K562 (cell line): ENCODE data around the gene PHYKPL. TPM values are rescaled to one million over a fixed set of nuclear protein-coding genes. Genes with fewer than 3 reads are reported as not detected.
A peak's percentile ranks its signal among the peaks of the same experiment; 100 is the strongest.

Source experiments
- ATAC-seq: fragments of 200-7000 bp; cut with Tn5 transposase; 3 replicates; pipeline ENCODE4 v1.9.1; 2020; ENCODE audit warnings: moderate library complexity
- BruUV-seq: library from RNA; stranded (reverse); fragments of 400-500 nt; replicated peaks from 2 replicates; lab custom pipeline; 2021; lab: Mats Ljungman, UMichigan
- CTCF ChIA-PET: fragments of 300-600 bp; formaldehyde crosslinking; extraction: SDS; loops from one replicate; lab custom pipeline; 2021; ENCODE audit warnings: low intra/inter-chr PET ratio; lab: Yijun Ruan, JAX
- POLR2A ChIA-PET: fragments of 300-600, 350-650 bp; sonication (Branson Sonifier 250); formaldehyde crosslinking; extraction: SDS; loops from one replicate; lab custom pipeline; 2021; ENCODE audit warnings: antibody characterized with exemption, inconsistent platforms; lab: Yijun Ruan, JAX
- DNase-seq, 4 experiments: peaks; one replicate each; pipeline versions ENCODE4 v3.0.0 to v3.0.0-alpha.2; 2011 to 2018; ENCODE audit warnings: low spot score in 3 of 4, mixed read lengths in 3 of 4; ENCODE audit errors: extremely low read depth in 1 of 4
- FAIRE-seq: peaks from 2 replicates; lab custom pipeline; 2011; peaks lifted over from hg19 to GRCh38; lab: Jason Lieb, UNC
- H2AFZ ChIP-seq: 2 replicates; pipeline ENCODE4 v1.6.0; 2011; ENCODE audit warnings: low read depth, low read length, control low read depth, inconsistent platforms
- H3K27ac ChIP-seq: fragments of 200-600 bp; 3 replicates; pipeline ENCODE4 v1.8.0; 2011; ENCODE audit warnings: low read depth, mild to moderate bottlenecking, control low read depth, inconsistent platforms, low read length, moderate library complexity, mixed read lengths; ENCODE audit errors: extremely low read depth
- H3K27me3 ChIP-seq, 2 experiments: fragments of 300-600 bp in 1 of 2; 2 replicates in 1 of 2; 3 replicates in 1 of 2; pipeline versions ENCODE4 v1.6.0 to v1.8.0; 2011; ENCODE audit warnings: inconsistent platforms in 2 of 2, low read length in 2 of 2, mild to moderate bottlenecking in 1 of 2, mixed read lengths in 1 of 2, moderate library complexity in 1 of 2; ENCODE audit not compliant: control insufficient read depth in 2 of 2, insufficient read depth in 2 of 2
- H3K36me3 ChIP-seq: fragments of 300-600 bp; 3 replicates; pipeline ENCODE4 v1.8.0; 2011; ENCODE audit warnings: mild to moderate bottlenecking, low read length, inconsistent platforms; ENCODE audit not compliant: control insufficient read depth, insufficient read depth
- H3K4me1 ChIP-seq, 2 experiments: fragments of 200-600 bp in 1 of 2; replicated peaks in 1 of 2; 2 replicates in 1 of 2; 3 replicates in 1 of 2; pipeline versions ENCODE4 v1.5.1 to v1.8.0; 2011; ENCODE audit warnings: inconsistent platforms in 2 of 2, low read length in 2 of 2, mild to moderate bottlenecking in 1 of 2, mixed read lengths in 1 of 2, moderate library complexity in 1 of 2; ENCODE audit not compliant: control insufficient read depth in 2 of 2, insufficient read depth in 2 of 2
- H3K4me2 ChIP-seq: 2 replicates; pipeline ENCODE4 v1.6.1; 2011; ENCODE audit warnings: low read length, control low read depth, inconsistent platforms, mixed read lengths; ENCODE audit not compliant: insufficient read depth
- H3K4me3 ChIP-seq: fragments of 200-600 bp; sonication (generic), shearing (Covaris generic); 2 replicates; pipeline ENCODE4 v1.5.1; 2016; ENCODE audit warnings: control low read depth, inconsistent platforms
- H3K79me2 ChIP-seq: fragments of 200-600 bp; 3 replicates; pipeline ENCODE4 v1.8.0; 2011; ENCODE audit warnings: low read length, inconsistent platforms; ENCODE audit not compliant: control insufficient read depth, insufficient read depth
- H3K9ac ChIP-seq, 2 experiments: 2 replicates each; pipeline versions ENCODE4 v1.6.0 to v1.6.1; 2011; ENCODE audit warnings: low read depth in 2 of 2, low read length in 2 of 2, control low read depth in 1 of 2, inconsistent platforms in 1 of 2, mild to moderate bottlenecking in 1 of 2, mixed read lengths in 1 of 2; ENCODE audit not compliant: insufficient read depth in 1 of 2
- H3K9me1 ChIP-seq: one replicate; pipeline ENCODE4 v1.6.0; 2011; ENCODE audit warnings: inconsistent platforms, mild to moderate bottlenecking, low read length, moderate library complexity; ENCODE audit not compliant: control insufficient read depth, insufficient read depth
- H3K9me3 ChIP-seq: replicated peaks from 2 replicates; pipeline ENCODE4 v1.5.1; 2011; ENCODE audit warnings: low read depth, low read length, inconsistent platforms; ENCODE audit not compliant: control insufficient read depth, insufficient read depth
- H4K20me1 ChIP-seq: replicated peaks from 2 replicates; pipeline ENCODE4 v1.6.1; 2011; ENCODE audit warnings: low read length, inconsistent platforms, mixed read lengths; ENCODE audit not compliant: control insufficient read depth, insufficient read depth
- CBX1 ChIP-seq: sonication (generic); IDR thresholded peaks from 2 replicates; pipeline ENCODE4 v1.6.1; 2016; ENCODE audit warnings: antibody characterized with exemption, low read depth, mild to moderate bottlenecking
- FOXJ3 ChIP-seq: sonication (generic); formaldehyde crosslinking; IDR thresholded peaks from 2 replicates; pipeline ENCODE4 v1.4.0; 2020; ENCODE audit warnings: mild to moderate bottlenecking, missing genetic modification reagents
- HDGF ChIP-seq: fragments of 450-650 bp; IDR thresholded peaks from 2 replicates; pipeline ENCODE4 v1.6.1; 2016
- KDM5B ChIP-seq: fragments of 200-600 bp; sonication (generic); IDR thresholded peaks from 2 replicates; pipeline ENCODE4 v1.6.1; 2012; ENCODE audit warnings: low read depth, mild to moderate bottlenecking, moderate library complexity, low read length, control low read depth, inconsistent platforms; ENCODE audit not compliant: insufficient replicate concordance
- PYGO2 ChIP-seq: fragments of 450-650 bp; IDR thresholded peaks from 2 replicates; pipeline ENCODE4 v1.6.1; 2016; ENCODE audit warnings: mild to moderate bottlenecking, missing genetic modification characterization, moderate library complexity, missing compliant biosample characterization
- SAP30 ChIP-seq: fragments of 200-600 bp; sonication (generic); IDR thresholded peaks from 2 replicates; pipeline ENCODE4 v1.6.1; 2012; ENCODE audit warnings: borderline replicate concordance, low read depth, mild to moderate bottlenecking, moderate library complexity, low read length, control low read depth, inconsistent platforms; ENCODE audit not compliant: insufficient read depth, poor library complexity, severe bottlenecking
- ZBTB17 ChIP-seq: fragments of 450-650 bp; formaldehyde crosslinking; IDR thresholded peaks from 2 replicates; pipeline ENCODE4 v1.4.0; 2020; ENCODE audit warnings: mild to moderate bottlenecking
- ZBTB26 ChIP-seq: fragments of 450-650 bp; formaldehyde crosslinking; IDR thresholded peaks from 2 replicates; pipeline ENCODE4 v1.4.0; 2022; ENCODE audit warnings: missing genetic modification characterization
- ZBTB40 ChIP-seq, 2 experiments: fragments of 450-650 bp in 1 of 2; sonication (generic) in 1 of 2; formaldehyde crosslinking in 1 of 2; IDR thresholded peaks; 2 replicates each; pipeline versions ENCODE4 v1.7.1 to v1.9.0; 2016 to 2022; ENCODE audit warnings: inconsistent platforms in 1 of 2, mild to moderate bottlenecking in 1 of 2, missing genetic modification reagents in 1 of 2
- ZNF184 ChIP-seq: sonication (generic); formaldehyde crosslinking; IDR thresholded peaks from 2 replicates; pipeline ENCODE4 v1.5.0; 2020; ENCODE audit warnings: missing genetic modification reagents
- ZNF316 ChIP-seq: fragments of 450-650 bp; IDR thresholded peaks from 2 replicates; pipeline ENCODE4 v1.6.1; 2016
- ZNF57 ChIP-seq: fragments of 450-650 bp; formaldehyde crosslinking; IDR thresholded peaks from 2 replicates; pipeline ENCODE4 v1.4.0; 2020; ENCODE audit warnings: mild to moderate bottlenecking, moderate library complexity
- ZNF785 ChIP-seq: fragments of 250-450 bp; sonication (Bioruptor Pico); IDR thresholded peaks from 2 replicates; pipeline ENCODE4 v1.4.0; 2020; ENCODE audit warnings: mild to moderate bottlenecking
- WGBS: fragments of 100-300 bp; shearing (Covaris generic); methylation state at CpG from one replicate; pipeline ENCODE4 v1.1.6; 2016; ENCODE audit warnings: low coverage, mixed read lengths; ENCODE audit not compliant: insufficient coverage; ENCODE audit errors: missing lambda C conversion rate; 5-methylcytosine and 5-hydroxymethylcytosine counted together
- in situ Hi-C: fragments of 300-500 bp; cut with MboI; formaldehyde crosslinking; loops from 4 replicates; pipeline ENCODE4 v1.15.0; 2018; ENCODE audit warnings: inconsistent platforms, mixed read lengths
- intact Hi-C: fragments of 100-400 bp; cut with micrococcal nuclease; formaldehyde crosslinking; loops from 2 replicates; pipeline ENCODE4 v1.14.2; 2022
- polyA plus RNA-seq, 8 experiments: library from polyadenylated mRNA; depleted of rRNA in 4 of 8; stranded (reverse) in 5 of 8; unstranded in 3 of 8; fragments of >200 nt; fragmentation: Nextera tagmentation in 2 of 8; fragmentation: Illumina TruSeq in 1 of 8; extraction: Ambion mirVana in 2 of 8; extraction: Trizol in 1 of 8; gene quantifications; 2 replicates each; pipeline versions ENCODE4 v1.2.1 to v1.2.3, GENCODE V29; 2011 to 2014; ENCODE audit warnings: inconsistent platforms in 1 of 8, missing spikeins in 1 of 8
- total RNA-seq, 7 experiments: library from RNA; depleted of rRNA in 6 of 7; stranded (reverse); fragments of >200 nt in 6 of 7; fragmentation: Illumina TruSeq in 2 of 7; extraction: Trizol in 2 of 7; gene quantifications; 2 replicates each; pipeline versions ENCODE4 v1.2.1 to v1.2.3, GENCODE V29; 2011 to 2021; ENCODE audit warnings: low replicate concordance in 1 of 7

PHYKPL gene
- total and polyA plus RNA-seq, 9 of the 15 experiments (the other 6 are each of a cell fraction or from before 2014, with no cell fraction given): 4.7 to 34.7 (median 18.6) TPM

- no peak for FAIRE-seq
- peak overlapping the region; percentile 94 for H3K27ac ChIP-seq
- intact Hi-C loops: no loop called here
- H3K4me1 ChIP-seq: peaks cover 23 to 26% of the 10 kb centered on the region in 2 experiments; a peak in 4 of 5 replicates
- H4K20me1 ChIP-seq: peaks cover 56% of the 10 kb centered on the region
- no peaks in the 10 kb centered on the region for H3K27me3 ChIP-seq
- ATAC-seq: no peak
- WGBS: 0% methylated on average over 5 of the region's 5 CpGs
- peaks cover 69% of the 10 kb centered on the region for H3K79me2 ChIP-seq
- H3K9me3 ChIP-seq: no peaks in the 10 kb centered on the region
- H3K36me3 ChIP-seq: peaks cover 55% of the 10 kb centered on the region
- peak overlapping the region; percentile 96 for H3K4me2 ChIP-seq
- CTCF ChIA-PET: no interaction called here
- BruUV-seq: no TSS peak
- POLR2A ChIA-PET: interaction anchor here (0.6 to 12.7 kb wide), 12 partner anchors 9 to 419 kb away, joined by 3 to 162 read pairs (median 5); partner anchors contain the start of genes COL23A1, NHP2 and PHYKPL
- in situ Hi-C loops: no loop called here
- H3K9ac ChIP-seq: peak overlapping the region; percentile 93 to 99
- H2AFZ ChIP-seq: no peak overlapping the region
- DNase-seq: no peak
- peak overlapping the region; percentile 80 for H3K4me3 ChIP-seq
- H3K9me1 ChIP-seq: peaks cover 10% of the 10 kb centered on the region
- TF ChIP-seq CBX1: no peak
- no peak for TF ChIP-seq ZNF785 (CRISPR knock-in tag)
- TF ChIP-seq KDM5B: peak; percentile 52
- TF ChIP-seq ZBTB17 (CRISPR knock-in tag): no peak
- TF ChIP-seq ZNF316: no peak
- no peak for TF ChIP-seq PYGO2 (tag)
- no peak for TF ChIP-seq ZNF57
- no peak for TF ChIP-seq ZNF184
- TF ChIP-seq ZBTB40 (IDR thresholded peaks at IDR 0.05): no peak
- TF ChIP-seq ZBTB40 (CRISPR knock-in tag; IDR thresholded peaks at IDR 0.05): no peak
- TF ChIP-seq HDGF: no peak
- no peak for TF ChIP-seq FOXJ3
- no peak for TF ChIP-seq ZBTB26 (CRISPR knock-in tag)
- peak; percentile 15 for TF ChIP-seq SAP30
Observed at GRCh38 chr5:178205749-178206047, 26.9 kb downstream of the PHYKPL start.
